Measurements from ENCODE around the gene AKT3. TPM values are rescaled to one million over a fixed set of nuclear protein-coding genes. Genes with fewer than 3 reads are reported as not detected.
A peak's percentile ranks its signal among the peaks of the same experiment; 100 is the strongest.

AKT3 gene
- total RNA-seq, 2 donors from 2014 or later, result 46.0 to 85.8 TPM

- H3K27ac ChIP-seq, result peak overlapping the region in 1 of 2 donors; percentile 39
- peaks cover 20 to 50% of the 10 kb centered on the region in 2 donors for H3K4me1 ChIP-seq (ENCODE audit: control insufficient read depth in 1 of 2, low read depth in 2 of 2)
- H3K9me3 ChIP-seq, result no peaks in the 10 kb centered on the region
- H3K4me3 ChIP-seq, result no peak overlapping the region
- TF ChIP-seq CTCF (IDR thresholded peaks at IDR 0.05), result no peak
- DNase-seq (ENCODE audit: low spot score) (no peak), ATAC-seq (ENCODE audit: insufficient number of reproducible peaks, low FRiP score, low read depth) (no peak)
- no peaks in the 10 kb centered on the region for H3K36me3 ChIP-seq
- H3K27me3 ChIP-seq (replicated peaks; ENCODE audit: insufficient read depth), result no peaks in the 10 kb centered on the region
Measured at GRCh38 chr1:243730487-243731150, 119.4 kb downstream of the AKT3 start.

- Histone ChIP-seq H3K4me1 (ENCODE audit: control insufficient read depth in 1 of 2, low read depth in 2 of 2) (peaks cover 24 to 50% of the 10 kb centered on the region in 2 donors), H3K36me3 (no peaks in the 10 kb centered on the region), H3K4me3 (no peak overlapping the region), H3K27ac (no peak overlapping the region), H3K27me3 (replicated peaks; ENCODE audit: insufficient read depth) (no peaks in the 10 kb centered on the region), H3K9me3 (no peaks in the 10 kb centered on the region)
- ATAC-seq (ENCODE audit: insufficient number of reproducible peaks, low FRiP score, low read depth), result no peak
- no peak for DNase-seq (ENCODE audit: low spot score)
- TF ChIP-seq CTCF (IDR thresholded peaks at IDR 0.05), result no peak
Measured at GRCh38 chr1:243729956-243730355, 120.1 kb downstream of the AKT3 start.

- Histone ChIP-seq H3K4me3 (no peak overlapping the region), H3K36me3 (no peaks in the 10 kb centered on the region), H3K9me3 (no peaks in the 10 kb centered on the region), H3K27me3 (replicated peaks; ENCODE audit: insufficient read depth) (no peaks in the 10 kb centered on the region), H3K27ac (peak overlapping the region in 1 of 2 donors; percentile 23), H3K4me1 (ENCODE audit: control insufficient read depth in 1 of 2, low read depth in 2 of 2) (peaks cover 30 to 60% of the 10 kb centered on the region in 2 donors)
- no peak for TF ChIP-seq CTCF (IDR thresholded peaks at IDR 0.05)
- no peak for ATAC-seq (ENCODE audit: insufficient number of reproducible peaks, low FRiP score, low read depth)
- DNase-seq (ENCODE audit: low spot score), result no peak
Measured at GRCh38 chr1:243727503-243728203, 122.4 kb downstream of the AKT3 start.

GRCh38 chr1:243726806-243727502 is 123.1 kb downstream of the AKT3 start:
- Histone ChIP-seq H3K36me3 (no peaks in the 10 kb centered on the region), H3K27ac (no peak overlapping the region), H3K4me1 (ENCODE audit: control insufficient read depth in 1 of 2, low read depth in 2 of 2) (peaks cover 33 to 62% of the 10 kb centered on the region in 2 donors), H3K9me3 (no peaks in the 10 kb centered on the region), H3K4me3 (no peak overlapping the region), H3K27me3 (replicated peaks; ENCODE audit: insufficient read depth) (no peaks in the 10 kb centered on the region)
- DNase-seq (ENCODE audit: low spot score), result no peak
- TF ChIP-seq CTCF (IDR thresholded peaks at IDR 0.05), result no peak
- ATAC-seq (ENCODE audit: insufficient number of reproducible peaks, low FRiP score, low read depth), result no peak

GRCh38 chr1:243725846-243726245 is 124.2 kb downstream of the AKT3 start:
- ATAC-seq (ENCODE audit: insufficient number of reproducible peaks, low FRiP score, low read depth), result no peak
- Histone ChIP-seq H3K4me1 (ENCODE audit: control insufficient read depth in 1 of 2, low read depth in 2 of 2) (peaks cover 36 to 62% of the 10 kb centered on the region in 2 donors), H3K36me3 (no peaks in the 10 kb centered on the region), H3K27me3 (replicated peaks; ENCODE audit: insufficient read depth) (no peaks in the 10 kb centered on the region), H3K27ac (no peak overlapping the region), H3K9me3 (no peaks in the 10 kb centered on the region), H3K4me3 (no peak overlapping the region)
- no peak for TF ChIP-seq CTCF (IDR thresholded peaks at IDR 0.05)
- no peak for DNase-seq (ENCODE audit: low spot score)

Measured in thoracic aorta (tissue), 2 donors.